Measurements from ENCODE around the gene DEFB128.
"Not testable (repeated sequence)": the region's sequence is repeated elsewhere in the genome, so short reads cannot be mapped to it uniquely, and the experiment has no call there.

Gene DEFB128

DNA sequence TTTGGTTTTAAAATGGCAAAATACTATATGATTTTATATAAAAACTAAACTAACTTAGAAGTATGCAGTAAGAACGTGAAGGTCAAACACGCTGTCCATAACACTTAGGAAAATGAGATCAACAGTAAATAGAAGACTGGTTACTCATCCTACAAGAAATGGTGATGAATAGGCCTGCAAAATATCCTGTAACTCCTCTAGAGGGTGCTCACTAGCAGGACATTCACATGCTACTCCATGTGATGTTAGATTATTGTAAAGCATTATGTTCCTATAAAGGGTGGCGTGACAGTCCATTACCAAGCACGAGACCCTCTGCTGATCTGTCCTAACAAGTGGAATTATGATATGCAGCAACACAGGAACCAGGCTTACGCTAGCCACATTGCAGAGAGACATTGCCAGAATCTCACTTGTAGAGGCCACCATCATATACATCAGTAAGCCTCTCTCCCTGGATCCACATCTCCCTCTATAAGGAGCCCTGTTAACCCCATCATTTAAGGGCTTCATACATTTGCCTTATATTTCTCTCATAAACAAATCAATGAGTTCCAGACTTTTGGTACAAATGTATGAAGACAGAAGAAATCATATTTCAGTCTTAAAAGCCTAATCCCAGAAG lies 19.5 kb upstream of the DEFB128 start:
- TF ChIP-seq BHLHE40 (IDR thresholded peaks at IDR 0.05; ENCODE audit: borderline replicate concordance) (no peak), TARDBP (IDR thresholded peaks at IDR 0.05) (no peak), ARNT (IDR thresholded peaks at IDR 0.05) (no peak), SUZ12 (IDR thresholded peaks at IDR 0.05) (no peak), HDGF (IDR thresholded peaks at IDR 0.05; ENCODE audit: borderline replicate concordance) (no peak), SP1 (IDR thresholded peaks at IDR 0.05) (no peak), ZNF384 (IDR thresholded peaks at IDR 0.05) (no peak)
- DNase-seq (ENCODE audit: extremely low spot score), result peak; percentile 40
- ChIA-PET POLR2A (no interaction called here), CTCF (no interaction called here)

DNA sequence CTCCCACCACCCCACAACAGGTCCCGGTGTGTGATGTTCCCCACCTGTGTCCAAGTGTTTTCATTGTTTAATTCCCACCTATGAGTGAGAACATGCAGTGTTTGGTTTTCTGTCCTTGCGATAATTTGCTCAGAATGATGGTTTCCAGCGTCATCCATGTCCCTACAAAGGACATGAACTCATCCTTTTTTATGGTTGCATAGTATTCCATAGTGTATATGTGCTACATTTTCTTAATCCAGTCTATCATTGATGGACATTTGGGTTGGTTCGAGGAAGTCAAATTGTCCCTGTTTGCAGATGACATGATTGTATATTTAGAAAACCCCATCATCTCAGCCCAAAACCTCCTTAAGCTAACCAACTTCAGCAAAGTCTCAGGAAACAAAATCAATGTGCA lies 14.1 kb upstream of the DEFB128 start:
- POLR2A ChIA-PET; DNase-seq (ENCODE audit: extremely low spot score); CTCF ChIA-PET: not testable (repeated sequence)

DNA sequence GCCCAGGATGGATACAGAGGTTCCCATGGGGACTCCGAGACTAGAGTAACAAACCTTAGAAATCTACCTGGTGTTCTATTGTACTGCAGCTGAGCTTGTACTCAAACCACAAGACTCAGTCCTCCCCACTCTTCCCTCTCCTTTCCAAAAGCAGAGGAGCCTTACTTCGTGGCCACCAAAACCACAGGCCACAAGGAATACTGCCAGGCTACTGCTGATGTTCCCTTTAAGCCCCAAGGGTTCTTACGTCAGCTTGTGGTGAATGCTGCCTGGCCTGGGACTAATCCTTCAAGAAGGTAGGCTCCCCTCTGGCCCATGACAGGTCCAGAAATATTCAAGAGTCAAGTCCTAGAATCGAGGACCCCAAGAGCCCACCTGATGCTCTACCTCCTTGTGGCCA lies 10.5 kb upstream of the DEFB128 start:
- DNase-seq (ENCODE audit: extremely low spot score), result no peak
- TF ChIP-seq SP1 (IDR thresholded peaks at IDR 0.05) (no peak), CTBP1 (IDR thresholded peaks at IDR 0.05; ENCODE audit: borderline replicate concordance) (no peak), FOXM1 (IDR thresholded peaks at IDR 0.05; ENCODE audit: borderline replicate concordance) (no peak), FOXA1 (IDR thresholded peaks at IDR 0.05) (no peak)
- TF ChIP-seq, protein P1, sequence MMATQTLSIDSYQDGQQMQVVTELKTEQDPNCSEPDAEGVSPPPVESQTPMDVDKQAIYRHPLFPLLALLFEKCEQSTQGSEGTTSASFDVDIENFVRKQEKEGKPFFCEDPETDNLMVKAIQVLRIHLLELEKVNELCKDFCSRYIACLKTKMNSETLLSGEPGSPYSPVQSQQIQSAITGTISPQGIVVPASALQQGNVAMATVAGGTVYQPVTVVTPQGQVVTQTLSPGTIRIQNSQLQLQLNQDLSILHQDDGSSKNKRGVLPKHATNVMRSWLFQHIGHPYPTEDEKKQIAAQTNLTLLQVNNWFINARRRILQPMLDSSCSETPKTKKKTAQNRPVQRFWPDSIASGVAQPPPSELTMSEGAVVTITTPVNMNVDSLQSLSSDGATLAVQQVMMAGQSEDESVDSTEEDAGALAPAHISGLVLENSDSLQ (IDR thresholded peaks at IDR 0.05), result no peak
- ChIA-PET CTCF (no interaction called here), POLR2A (no interaction called here)

DNA sequence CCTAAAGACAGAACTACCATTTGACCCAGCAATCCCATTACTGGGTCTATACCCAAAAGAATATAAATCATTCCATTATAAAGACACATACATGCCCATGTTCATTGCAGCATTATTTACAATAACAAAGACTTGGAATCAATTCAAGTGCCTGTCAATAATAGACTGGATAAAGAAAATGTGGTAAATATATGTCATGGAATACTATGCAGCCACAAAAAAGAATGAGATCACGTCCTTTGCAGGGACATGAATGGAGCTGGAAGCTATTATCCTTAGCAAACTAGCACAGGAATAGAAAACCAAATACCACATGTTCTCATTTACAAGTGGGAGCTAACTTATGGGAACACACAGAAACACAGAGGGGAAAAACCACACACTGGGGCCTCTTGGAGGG lies 8.7 kb upstream of the DEFB128 start:
- no peak for DNase-seq (ENCODE audit: extremely low spot score)
- TF ChIP-seq HDGF (IDR thresholded peaks at IDR 0.05; ENCODE audit: borderline replicate concordance), result no peak
- no peak for TF ChIP-seq FOXK2 (IDR thresholded peaks at IDR 0.05)
- TF ChIP-seq ELF4 (IDR thresholded peaks at IDR 0.05), result no peak
- POLR2A ChIA-PET, result no interaction called here
- CTCF ChIA-PET, result interaction anchor here (0.6 kb wide), 1 partner anchor 17 kb away, joined by 3 read pairs; no protein-coding TSS in a partner anchor

DNA sequence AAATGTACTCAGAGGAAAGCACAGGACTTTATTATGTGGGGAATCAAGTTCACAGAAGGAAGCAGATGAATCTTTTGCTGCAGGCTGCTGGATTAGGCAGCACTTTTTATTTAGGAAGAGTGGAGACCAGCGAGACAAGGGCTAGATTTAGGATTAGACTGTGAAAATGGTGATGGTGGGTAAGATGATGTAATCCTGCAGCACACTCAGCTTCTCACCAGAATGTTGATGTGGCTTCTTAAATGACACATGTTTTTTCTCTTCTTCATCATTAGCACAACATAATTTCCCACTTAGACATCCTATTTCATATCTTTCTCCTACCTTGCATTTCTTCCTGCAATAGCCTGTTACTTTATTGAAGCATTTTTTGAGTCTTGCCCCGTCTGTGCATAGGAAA lies 1.8 kb downstream of the DEFB128 start:
- CTCF ChIA-PET, result no interaction called here
- POLR2A ChIA-PET, result no interaction called here
- TF ChIP-seq FOXM1 (IDR thresholded peaks at IDR 0.05; ENCODE audit: borderline replicate concordance) (no peak), SUZ12 (IDR thresholded peaks at IDR 0.05) (no peak), TARDBP (IDR thresholded peaks at IDR 0.05) (no peak), ARNT (IDR thresholded peaks at IDR 0.05) (no peak), LEF1 (IDR thresholded peaks at IDR 0.05; ENCODE audit: borderline replicate concordance) (no peak), ZNF384 (IDR thresholded peaks at IDR 0.05) (no peak), L3MBTL2 (conservative IDR thresholded peaks at IDR 0.05) (no peak), BHLHE40 (IDR thresholded peaks at IDR 0.05; ENCODE audit: borderline replicate concordance) (no peak), FOXA1 (IDR thresholded peaks at IDR 0.05) (no peak), SP1 (IDR thresholded peaks at IDR 0.05) (no peak)
- TF ChIP-seq, protein P1 (IDR thresholded peaks at IDR 0.05), result no peak
- no peak for DNase-seq (ENCODE audit: extremely low spot score)

DNA sequence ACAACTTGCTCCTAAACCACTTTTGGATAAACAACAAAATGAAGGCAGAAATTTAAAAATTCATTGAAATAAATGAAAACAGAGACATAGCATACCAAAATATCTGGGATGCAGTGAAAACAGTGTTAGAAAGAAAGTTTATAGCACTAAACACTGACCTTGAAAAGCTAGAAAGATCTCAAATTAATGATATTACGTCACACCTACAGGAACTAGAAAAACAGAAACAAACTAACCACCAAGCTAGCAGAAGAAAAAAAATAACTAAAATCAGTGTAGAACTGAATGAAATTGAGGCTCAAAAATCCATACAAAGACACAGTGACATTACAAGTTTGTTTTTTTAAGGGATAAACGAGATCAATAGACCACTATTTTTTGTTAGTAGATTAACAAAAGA lies 5.2 kb downstream of the DEFB128 start:
- DNase-seq (ENCODE audit: extremely low spot score), result no peak
- ChIA-PET CTCF (no interaction called here), POLR2A (no interaction called here)
- TF ChIP-seq LEF1 (IDR thresholded peaks at IDR 0.05; ENCODE audit: borderline replicate concordance) (no peak), HDGF (IDR thresholded peaks at IDR 0.05; ENCODE audit: borderline replicate concordance) (no peak), ELF4 (IDR thresholded peaks at IDR 0.05) (no peak), FOXM1 (IDR thresholded peaks at IDR 0.05; ENCODE audit: borderline replicate concordance) (no peak), L3MBTL2 (conservative IDR thresholded peaks at IDR 0.05) (no peak), SP1 (IDR thresholded peaks at IDR 0.05) (no peak), SUZ12 (IDR thresholded peaks at IDR 0.05) (no peak), FOXA1 (IDR thresholded peaks at IDR 0.05) (no peak), TARDBP (IDR thresholded peaks at IDR 0.05) (no peak), FOXK2 (IDR thresholded peaks at IDR 0.05) (no peak)

DNA sequence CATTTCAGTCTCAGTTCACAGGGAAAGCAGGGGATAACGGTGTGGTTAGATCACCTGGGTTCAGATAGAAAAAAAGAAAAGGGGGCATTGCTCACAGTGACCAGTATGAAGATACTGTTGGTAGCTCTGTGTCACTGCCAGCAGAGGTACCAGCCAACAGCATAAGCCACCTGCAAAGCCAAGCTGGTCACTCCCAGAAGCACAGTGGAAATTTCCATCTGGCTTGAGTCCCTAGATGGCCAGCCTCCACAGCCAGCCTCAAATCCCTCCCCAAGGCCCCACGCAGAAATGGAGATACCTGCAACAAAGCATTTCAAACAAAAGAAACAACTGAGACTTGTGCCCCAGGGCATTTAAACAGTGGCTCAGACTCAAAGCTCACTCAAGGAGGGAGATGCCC lies 20.6 kb downstream of the DEFB128 start:
- CTCF ChIA-PET, result no interaction called here
- POLR2A ChIA-PET, result no interaction called here
- TF ChIP-seq ZNF384 (IDR thresholded peaks at IDR 0.05) (no peak), FOXM1 (IDR thresholded peaks at IDR 0.05; ENCODE audit: borderline replicate concordance) (no peak), BHLHE40 (IDR thresholded peaks at IDR 0.05; ENCODE audit: borderline replicate concordance) (no peak), FOXA1 (IDR thresholded peaks at IDR 0.05) (no peak), NFRKB (IDR thresholded peaks at IDR 0.05) (no peak), L3MBTL2 (conservative IDR thresholded peaks at IDR 0.05) (no peak), ARNT (IDR thresholded peaks at IDR 0.05) (no peak), SP1 (IDR thresholded peaks at IDR 0.05) (no peak), TARDBP (IDR thresholded peaks at IDR 0.05) (no peak), CTBP1 (IDR thresholded peaks at IDR 0.05; ENCODE audit: borderline replicate concordance) (no peak), HDGF (IDR thresholded peaks at IDR 0.05; ENCODE audit: borderline replicate concordance) (no peak), ELF4 (IDR thresholded peaks at IDR 0.05) (no peak), SUZ12 (IDR thresholded peaks at IDR 0.05) (no peak), FOXK2 (IDR thresholded peaks at IDR 0.05) (no peak), LEF1 (IDR thresholded peaks at IDR 0.05; ENCODE audit: borderline replicate concordance) (no peak)
- TF ChIP-seq, protein P1 (IDR thresholded peaks at IDR 0.05), result no peak
- no peak for DNase-seq (ENCODE audit: extremely low spot score)
